Activated CD8-positive, alpha-beta T cell treated with anti-CD3 and anti-CD28 coated beads, Interleukin-2, amount 10 ng/mL, durations not matched to agents 7 days and 5 days (primary cell): ENCODE data around the gene ZDHHC12. TPM values are rescaled to one million over a fixed set of nuclear protein-coding genes. Genes with fewer than 3 reads are reported as not detected.

ENCODE experiments used
- ATAC-seq: fragments of 150-1000 bp; cut with Tn5 transposase; one replicate; pipeline ENCODE4 v1.10.0; 2021; ENCODE audit warnings: moderate library complexity
- CTCF ChIA-PET: fragments of 350-600 bp; sonication (Branson Sonifier 250); formaldehyde crosslinking; loops from one replicate; lab custom pipeline; 2021; ENCODE audit warnings: antibody characterized with exemption; lab: Charles Lee
- POLR2A ChIA-PET: fragments of 350-600 bp; sonication (Branson Sonifier 250); formaldehyde crosslinking; loops from one replicate; lab custom pipeline; 2021; ENCODE audit warnings: antibody characterized with exemption; lab: Charles Lee
- DNase-seq: peaks from one replicate; pipeline ENCODE4 v3.0.0-alpha.2; 2020
- H3K27ac Mint-ChIP-seq: one replicate; pipeline ENCODE4 v1.8.0; 2021; ENCODE audit warnings: mild to moderate bottlenecking, mixed read lengths
- H3K27me3 Mint-ChIP-seq: one replicate; pipeline ENCODE4 v1.8.0; 2021; ENCODE audit warnings: low read depth, mixed read lengths
- H3K36me3 Mint-ChIP-seq: one replicate; pipeline ENCODE4 v1.8.0; 2021; ENCODE audit warnings: low read depth, mixed read lengths
- H3K4me1 Mint-ChIP-seq: one replicate; pipeline ENCODE4 v1.8.0; 2021; ENCODE audit warnings: low read depth, mixed read lengths
- H3K4me3 Mint-ChIP-seq: one replicate; pipeline ENCODE4 v1.8.0; 2021; ENCODE audit warnings: mild to moderate bottlenecking, mixed read lengths
- H3K9me3 Mint-ChIP-seq: one replicate; pipeline ENCODE4 v1.8.0; 2022; ENCODE audit warnings: mixed read lengths; ENCODE audit not compliant: insufficient read depth
- total RNA-seq, 2 experiments: library from RNA; stranded (reverse); gene quantifications; one replicate each; pipeline ENCODE4 v1.2.3, GENCODE V29; 2021

Gene ZDHHC12
- total RNA-seq, 2 experiments from 2014 or later = 80.4 to 88.4 TPM

DNA sequence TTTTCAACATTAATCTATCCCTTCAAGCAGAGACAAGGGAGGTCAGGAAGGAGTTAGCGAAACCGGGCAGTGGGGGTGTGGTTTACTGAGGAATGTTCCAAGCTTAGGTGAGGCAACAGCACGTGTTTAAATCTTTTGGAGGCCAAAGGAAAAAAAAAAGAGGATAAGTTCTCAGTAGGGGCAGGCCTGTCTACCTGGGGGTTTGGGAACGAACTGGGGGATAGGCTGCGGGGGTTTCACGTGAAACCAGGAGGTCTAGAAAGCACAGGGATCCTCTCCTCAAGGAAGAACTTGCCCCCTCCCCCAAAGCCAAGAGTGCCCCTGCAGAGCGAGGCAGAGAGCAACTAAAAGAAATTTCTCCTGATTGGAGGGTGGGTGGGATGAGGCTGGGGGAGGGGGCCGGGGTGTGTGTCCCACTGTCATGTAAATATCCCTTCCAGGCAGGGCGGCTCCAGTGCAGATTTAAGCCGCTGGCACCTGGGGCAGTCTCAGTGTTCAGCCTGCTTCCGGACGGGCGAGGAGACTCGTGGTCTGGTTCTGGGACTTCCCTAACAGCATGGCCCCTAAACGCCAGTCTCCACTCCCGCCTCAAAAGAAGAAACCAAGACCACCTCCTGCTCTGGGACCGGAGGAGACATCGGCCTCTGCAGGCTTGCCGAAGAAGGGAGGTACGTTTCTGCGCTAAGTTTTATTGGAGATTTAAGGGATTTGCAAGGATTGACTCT, 40.4 kb downstream of the ZDHHC12 start:
- Mint-ChIP-seq H3K27me3 (no peaks in the 10 kb centered on the region), H3K9me3 (no peaks in the 10 kb centered on the region), H3K36me3 (peaks cover 22% of the 10 kb centered on the region), H3K27ac (peak overlapping the region; percentile 88), H3K4me3 (peak overlapping the region; percentile 91), H3K4me1 (peaks cover 53% of the 10 kb centered on the region)
- POLR2A ChIA-PET = interaction anchor here (0.6 to 1.9 kb wide), 5 partner anchors 29 to 347 kb away, joined by 3 to 4 read pairs (median 4); partner anchors contain the start of gene ZDHHC12
- DNase-seq (peak; percentile 58), ATAC-seq (peak; percentile 34)
- CTCF ChIA-PET = interaction anchor here (1.2 to 2.3 kb wide), 3 partner anchors 9 to 135 kb away, joined by 3 to 12 read pairs (median 8); partner anchors contain the start of genes ENDOG and PKN3

DNA sequence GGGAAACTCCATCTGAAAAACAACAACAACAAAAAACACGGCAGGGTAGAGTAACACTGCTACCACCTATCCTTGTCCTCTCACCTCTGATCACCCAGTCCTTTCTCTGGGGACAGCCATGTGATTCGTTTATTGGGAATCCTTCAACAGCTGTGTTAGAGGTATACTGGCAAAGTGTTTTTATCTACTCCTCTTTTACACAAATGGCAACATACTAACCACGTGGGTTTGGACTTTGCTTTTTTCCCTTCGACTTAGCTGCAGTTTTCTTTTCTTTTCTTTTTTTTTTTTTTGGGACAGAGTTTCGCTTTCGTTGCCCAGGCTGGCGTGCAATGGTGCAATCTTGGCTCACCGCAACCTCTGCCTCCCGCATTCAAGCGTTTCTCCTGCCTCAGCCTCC, 46.1 kb downstream of the ZDHHC12 start:
- ChIA-PET CTCF (no interaction called here), POLR2A (no interaction called here)
- H3K27me3 Mint-ChIP-seq = no peaks in the 10 kb centered on the region

DNA sequence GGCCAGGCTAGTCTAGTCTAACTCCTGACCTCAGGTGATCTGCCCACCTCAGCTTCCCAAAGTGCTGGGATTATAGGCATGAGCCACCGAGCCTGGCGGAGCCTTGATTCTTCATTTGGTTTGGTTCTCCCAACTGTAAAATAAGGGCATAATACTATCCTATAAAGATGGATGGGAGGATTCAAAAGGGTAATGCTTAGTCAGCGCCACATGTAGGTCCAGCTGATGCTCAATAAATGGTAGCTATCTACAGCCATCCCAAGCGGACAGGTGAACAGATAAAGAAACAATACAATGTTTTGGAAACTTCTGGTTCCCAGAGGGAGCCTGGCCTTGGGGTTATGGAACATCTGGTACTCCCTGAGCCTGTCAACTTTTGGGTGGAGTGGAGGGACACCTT, 48.5 kb downstream of the ZDHHC12 start:
- Mint-ChIP-seq H3K36me3 (peaks cover 9% of the 10 kb centered on the region), H3K27me3 (no peaks in the 10 kb centered on the region), H3K9me3 (no peaks in the 10 kb centered on the region), H3K4me3 (no peak overlapping the region), H3K4me1 (no peaks in the 10 kb centered on the region), H3K27ac (no peak overlapping the region)
- POLR2A ChIA-PET = no interaction called here
- no peak for ATAC-seq
- CTCF ChIA-PET = no interaction called here
- no peak for DNase-seq

More for the DNA sequence above, 46.1 kb downstream of the ZDHHC12 start:
- Mint-ChIP-seq H3K4me3 (no peak overlapping the region), H3K36me3 (peaks cover 13% of the 10 kb centered on the region), H3K9me3 (no peaks in the 10 kb centered on the region), H3K27ac (no peak overlapping the region), H3K4me1 (peaks cover 3% of the 10 kb centered on the region)
- DNase-seq (no peak), ATAC-seq (no peak)

Other genes with a start within 250 kb of the ZDHHC12 start
- 10 to 100 TPM; 46.5 to 47.7 TPM for gene GLE1, start 219.4 kb downstream of the ZDHHC12 start, total RNA-seq
- 100 to 1,000 TPM; 292 to 303 TPM for gene SPTAN1, start 171.5 kb downstream of the ZDHHC12 start, total RNA-seq
- 10 to 100 TPM; 68.9 to 76.3 TPM for gene DYNC2I2, start 67.3 kb downstream of the ZDHHC12 start, total RNA-seq
- 100 to 1,000 TPM; 574 to 607 TPM for gene SET, start 34.9 kb downstream of the ZDHHC12 start, total RNA-seq
- gene PKN3, start 21.6 kb downstream of the ZDHHC12 start, total RNA-seq = 1 to 10 TPM; 7.6 to 8.0 TPM
- gene ZER1, start 47.8 kb upstream of the ZDHHC12 start, total RNA-seq = 10 to 100 TPM; 15.3 to 15.9 TPM
- 10 to 100 TPM; 19.1 to 22.5 TPM for gene TBC1D13, start 63.1 kb upstream of the ZDHHC12 start, total RNA-seq
- 10 to 100 TPM; 23.9 to 24.7 TPM for gene ENDOG, start 94.4 kb upstream of the ZDHHC12 start, total RNA-seq
- gene SPOUT1, start 105.7 kb upstream of the ZDHHC12 start, total RNA-seq = 10 to 100 TPM; 77.3 to 81.2 TPM
- 10 to 100 TPM; 12.6 to 13.0 TPM for gene KYAT1, start 157.8 kb upstream of the ZDHHC12 start, total RNA-seq
- gene LRRC8A, start 158.0 kb upstream of the ZDHHC12 start, total RNA-seq = 10 to 100 TPM; 26.1 to 27.2 TPM
- gene PHYHD1, start 196.9 kb upstream of the ZDHHC12 start, total RNA-seq = under 1 TPM; 0.55 to 0.68 TPM
- gene DOLK, start 223.5 kb upstream of the ZDHHC12 start, total RNA-seq = 1 to 10 TPM; 7.9 to 8.7 TPM
- 10 to 100 TPM; 83.8 to 85.2 TPM for gene NUP188, start 223.6 kb upstream of the ZDHHC12 start, total RNA-seq